AG09309 (cell line): ENCODE measurements around the gene TREM2.

Experiments
- DNase-seq: peaks from one replicate; pipeline ENCODE4 v3.0.0-alpha.2; 2010; ENCODE audit warnings: low read depth
- H3K4me3 ChIP-seq: 2 replicates; pipeline ENCODE4 v1.5.1; 2011; ENCODE audit warnings: mild to moderate bottlenecking, low read depth, low read length, moderate library complexity; ENCODE audit not compliant: control insufficient read depth
- TF ChIP-seq, protein P1 (sequence below): IDR thresholded peaks from 2 replicates; pipeline ENCODE4 v1.5.1; 2011; ENCODE audit warnings: mild to moderate bottlenecking, low read depth, low read length, inconsistent platforms; ENCODE audit not compliant: insufficient read depth, control insufficient read depth; ENCODE audit errors: missing control alignments

The TREM2 gene

DNA sequence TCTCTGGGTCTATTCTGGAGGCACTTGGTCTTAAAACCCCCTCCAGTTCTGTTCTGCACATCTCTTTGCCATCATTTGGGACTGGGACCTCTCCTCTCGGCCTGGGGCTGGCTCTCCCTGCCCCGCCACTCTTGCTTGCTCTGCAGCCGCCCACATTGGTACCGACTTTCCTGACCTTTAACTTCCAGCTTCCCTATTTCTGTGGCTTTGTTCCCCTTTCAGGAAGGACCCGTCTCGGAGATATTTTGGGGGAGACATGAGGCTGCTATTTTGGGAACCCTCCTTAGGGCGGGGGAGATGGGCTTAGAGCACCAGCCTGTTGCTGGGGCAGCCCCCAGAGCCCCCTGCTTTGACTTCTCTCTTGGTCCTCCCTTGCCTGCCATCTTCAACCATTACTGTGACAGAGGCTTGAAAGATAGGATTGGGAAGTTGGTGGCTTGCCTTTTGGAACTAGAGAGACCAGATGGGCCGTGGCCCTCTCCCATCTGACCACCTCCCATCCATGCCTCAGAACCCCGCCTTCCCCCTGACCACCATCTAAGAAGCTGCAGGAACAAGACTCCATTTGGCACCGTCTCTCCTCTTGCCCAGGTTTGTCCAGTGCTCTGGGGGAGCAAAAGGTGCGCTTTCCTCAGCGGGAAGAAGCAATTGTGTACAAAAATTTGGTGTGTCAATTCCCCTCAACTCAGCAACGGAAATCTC is 914 bp downstream of the TREM2 start:
- TF ChIP-seq, protein P1, sequence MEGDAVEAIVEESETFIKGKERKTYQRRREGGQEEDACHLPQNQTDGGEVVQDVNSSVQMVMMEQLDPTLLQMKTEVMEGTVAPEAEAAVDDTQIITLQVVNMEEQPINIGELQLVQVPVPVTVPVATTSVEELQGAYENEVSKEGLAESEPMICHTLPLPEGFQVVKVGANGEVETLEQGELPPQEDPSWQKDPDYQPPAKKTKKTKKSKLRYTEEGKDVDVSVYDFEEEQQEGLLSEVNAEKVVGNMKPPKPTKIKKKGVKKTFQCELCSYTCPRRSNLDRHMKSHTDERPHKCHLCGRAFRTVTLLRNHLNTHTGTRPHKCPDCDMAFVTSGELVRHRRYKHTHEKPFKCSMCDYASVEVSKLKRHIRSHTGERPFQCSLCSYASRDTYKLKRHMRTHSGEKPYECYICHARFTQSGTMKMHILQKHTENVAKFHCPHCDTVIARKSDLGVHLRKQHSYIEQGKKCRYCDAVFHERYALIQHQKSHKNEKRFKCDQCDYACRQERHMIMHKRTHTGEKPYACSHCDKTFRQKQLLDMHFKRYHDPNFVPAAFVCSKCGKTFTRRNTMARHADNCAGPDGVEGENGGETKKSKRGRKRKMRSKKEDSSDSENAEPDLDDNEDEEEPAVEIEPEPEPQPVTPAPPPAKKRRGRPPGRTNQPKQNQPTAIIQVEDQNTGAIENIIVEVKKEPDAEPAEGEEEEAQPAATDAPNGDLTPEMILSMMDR: no peak
- H3K4me3 ChIP-seq: no peak overlapping the region
- DNase-seq: no peak

DNA sequence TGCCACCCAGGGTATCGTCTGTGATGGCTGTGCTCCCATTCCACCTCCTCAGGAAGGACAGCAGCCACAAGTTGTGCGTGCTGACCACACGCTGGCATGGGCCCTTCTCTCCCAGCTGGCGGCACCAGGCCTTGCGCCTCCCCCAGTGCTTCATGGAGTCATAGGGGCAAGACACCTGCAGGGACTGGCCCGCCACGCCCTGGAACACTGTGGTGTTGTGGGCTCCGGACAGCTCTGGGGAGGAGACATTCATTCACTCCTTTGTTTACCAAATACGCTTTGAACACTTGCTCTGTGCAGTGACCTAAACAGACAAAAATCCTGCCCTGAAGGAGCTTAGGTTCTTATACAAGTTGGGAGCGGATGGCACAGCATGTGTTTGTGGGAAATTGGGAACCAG is 1.5 kb downstream of the TREM2 start:
- TF ChIP-seq, protein P1: no peak
- no peak for DNase-seq
- no peak overlapping the region for H3K4me3 ChIP-seq

DNA sequence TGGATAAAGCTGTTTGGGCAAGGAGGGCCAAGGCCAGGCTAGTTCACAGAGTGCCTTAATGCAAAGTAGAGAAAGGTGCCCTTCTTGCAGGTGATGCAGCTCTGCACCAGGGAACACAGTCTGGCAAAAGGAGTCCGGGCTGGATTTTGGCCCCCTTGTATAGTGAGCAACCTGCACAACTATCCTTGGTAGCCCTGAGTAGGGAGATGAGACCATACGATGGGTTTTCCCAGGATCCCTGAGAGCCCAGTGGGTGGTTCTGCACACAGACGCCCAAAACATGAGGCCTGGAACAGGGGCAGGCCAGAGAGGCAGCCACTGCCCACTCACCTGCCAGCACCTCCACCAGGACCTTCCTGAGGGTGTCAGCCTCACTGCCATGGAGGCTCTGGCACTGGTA is 2.0 kb downstream of the TREM2 start:
- DNase-seq: no peak
- no peak overlapping the region for H3K4me3 ChIP-seq
- TF ChIP-seq, protein P1: no peak

DNA sequence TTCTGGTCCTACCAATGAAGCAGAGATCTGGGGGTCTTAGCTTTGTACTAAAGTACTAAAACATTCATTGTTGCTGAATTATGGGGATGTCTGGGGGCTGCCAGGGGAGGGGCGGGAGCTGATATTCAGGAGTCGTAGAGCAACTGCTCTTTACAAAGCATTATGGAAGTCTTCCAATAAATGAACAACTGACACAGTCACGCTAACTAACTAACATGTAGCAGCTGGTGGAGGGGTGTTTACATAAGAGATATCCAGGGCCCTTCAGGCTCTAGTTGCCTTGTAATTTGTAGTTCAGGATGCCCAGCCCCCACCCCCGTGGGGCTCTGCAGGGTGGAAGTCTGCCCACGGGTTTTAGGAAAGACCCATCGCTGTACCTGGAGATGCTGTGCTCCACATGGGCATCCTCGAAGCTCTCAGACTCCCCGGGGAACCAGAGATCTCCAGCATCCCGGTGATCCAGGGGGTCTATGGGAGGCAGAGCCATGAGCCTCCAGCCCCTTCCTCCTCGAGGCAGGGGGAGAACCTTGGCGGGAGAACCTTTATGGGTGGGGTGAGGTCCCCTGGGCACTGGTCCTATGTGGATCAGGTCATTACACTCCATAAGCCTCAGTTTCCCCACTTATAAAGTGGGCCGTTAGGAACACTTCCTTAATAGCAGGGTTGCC is 3.4 kb downstream of the TREM2 start:
- no peak for DNase-seq
- no peak overlapping the region for H3K4me3 ChIP-seq
- TF ChIP-seq, protein P1: no peak

DNA sequence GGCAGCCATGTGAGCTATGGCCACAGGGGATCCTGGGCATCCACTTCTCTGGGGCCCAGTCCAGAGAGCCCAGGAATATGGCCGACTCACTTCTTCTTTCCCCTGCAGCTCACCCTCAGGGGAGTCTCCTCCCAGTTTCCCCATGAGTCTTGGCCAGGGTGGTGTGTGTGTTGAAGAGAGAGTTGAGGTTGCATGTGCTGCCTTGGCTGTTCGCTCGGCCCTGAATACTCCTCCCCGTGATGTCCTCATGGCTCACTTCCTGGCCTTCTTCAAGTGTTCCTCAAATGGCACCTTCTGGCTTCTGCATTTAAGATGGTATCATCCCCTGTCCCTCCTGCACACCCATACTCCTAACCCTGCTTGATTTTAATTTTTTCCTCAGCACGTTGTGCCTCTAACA is 5.6 kb downstream of the TREM2 start:
- TF ChIP-seq, protein P1: no peak
- DNase-seq: no peak
- H3K4me3 ChIP-seq: no peak overlapping the region

DNA sequence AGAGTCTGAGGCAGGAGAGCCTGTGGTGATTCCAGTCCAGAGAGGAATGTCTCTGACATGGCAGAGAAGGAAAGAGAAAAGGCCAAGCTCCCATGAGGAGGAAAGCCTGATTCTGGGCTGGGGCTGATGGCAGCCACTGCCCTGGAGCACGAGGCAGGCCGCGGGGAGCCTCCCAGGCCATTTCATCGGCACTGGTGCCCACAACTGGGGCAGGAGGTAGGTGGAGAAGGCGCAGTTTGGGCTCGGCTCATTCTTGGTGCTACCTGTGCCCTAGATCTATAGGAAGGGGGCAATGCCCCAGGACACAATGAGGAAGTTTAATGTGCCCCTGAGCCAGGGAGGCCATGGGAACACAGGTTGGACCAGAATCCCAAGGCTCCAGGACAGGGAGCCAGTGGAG is 6.1 kb downstream of the TREM2 start:
- H3K4me3 ChIP-seq: no peak overlapping the region
- TF ChIP-seq, protein P1: no peak
- no peak for DNase-seq
